Activated T-cell treated with anti-CD3 and anti-CD28 coated beads, Interleukin-2, amount 50 U/mL, for 4 hours (primary cell): ENCODE results near the gene IGFBP7. TPM values are rescaled to one million over a fixed set of nuclear protein-coding genes. Genes with fewer than 3 reads are reported as not detected.

Source experiments
- ATAC-seq, 2 donors: fragments of 200-7000 bp; cut with Tn5 transposase; one replicate each; pipeline ENCODE4 v1.10.0; 2021
- DNase-seq: peaks from one replicate; pipeline ENCODE4 v3.0.0-alpha.2; 2020
- H3K27me3 Mint-ChIP-seq: one replicate; pipeline ENCODE4 v1.8.0; 2021; ENCODE audit warnings: low read depth, mixed read lengths
- H3K36me3 Mint-ChIP-seq: one replicate; pipeline ENCODE4 v1.8.0; 2022; ENCODE audit warnings: mixed read lengths; ENCODE audit not compliant: insufficient read depth
- H3K4me1 Mint-ChIP-seq: one replicate; pipeline ENCODE4 v1.8.0; 2021; ENCODE audit warnings: low read depth, mixed read lengths
- H3K4me3 Mint-ChIP-seq: one replicate; pipeline ENCODE4 v1.8.0; 2021; ENCODE audit warnings: mild to moderate bottlenecking, moderate library complexity, mixed read lengths
- H3K9me3 Mint-ChIP-seq: one replicate; pipeline ENCODE4 v1.8.0; 2021; ENCODE audit warnings: mixed read lengths
- total RNA-seq, 3 donors: library from RNA; stranded (reverse); gene quantifications; one replicate each; pipeline ENCODE4 v1.2.1, GENCODE V29; 2021

IGFBP7 gene
- total RNA-seq, 3 donors from 2014 or later = 0.56 to 0.73 (median 0.63) TPM

DNA sequence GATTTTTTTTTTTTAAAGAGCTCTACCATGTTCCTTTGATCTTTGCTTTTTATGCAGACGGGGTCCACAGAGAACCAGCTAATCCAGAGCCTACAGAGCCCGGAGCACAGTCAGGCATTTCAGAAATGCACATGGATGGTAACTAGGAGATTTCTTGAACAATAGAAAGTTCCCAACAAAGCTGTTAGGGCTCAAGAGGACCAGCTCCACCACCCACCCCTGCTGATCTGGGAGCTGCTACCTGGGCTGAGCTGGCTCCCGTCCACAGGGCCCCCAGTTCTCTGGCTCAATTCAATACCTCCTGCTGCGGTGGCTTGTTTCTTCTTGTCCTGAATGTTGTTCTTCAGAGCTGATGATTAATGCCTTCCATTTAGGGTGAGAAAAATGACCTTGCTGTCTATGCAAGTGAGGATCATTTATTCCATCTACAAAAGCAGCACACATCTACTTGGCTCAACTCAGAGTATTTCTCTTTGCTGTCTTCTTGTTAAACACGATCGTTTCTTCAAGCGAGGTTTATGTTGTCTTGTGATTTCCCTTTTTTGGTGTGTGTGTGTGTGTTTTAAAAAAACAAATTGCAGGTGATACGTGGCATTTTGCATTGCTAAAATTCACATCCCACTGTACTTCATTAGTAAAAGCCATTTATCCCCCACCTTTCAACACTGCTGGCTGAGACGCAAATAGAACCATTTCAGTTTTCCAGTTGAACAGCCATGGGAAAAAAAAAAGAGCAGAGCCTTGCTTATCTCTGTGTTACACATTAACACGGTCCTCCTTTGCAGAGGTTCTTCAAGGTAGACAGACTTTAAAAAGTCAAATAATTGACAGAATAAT, 31.3 kb downstream of the IGFBP7 start:
- DNase-seq (no peak), ATAC-seq (no peak)
- no peaks in the 10 kb centered on the region for H3K4me1 Mint-ChIP-seq
- no peaks in the 10 kb centered on the region for H3K9me3 Mint-ChIP-seq
- no peaks in the 10 kb centered on the region for H3K36me3 Mint-ChIP-seq
- H3K4me3 Mint-ChIP-seq = no peak overlapping the region
- peaks cover 26% of the 10 kb centered on the region for H3K27me3 Mint-ChIP-seq

GRCh38 chr4:57077550-57078343, 32.4 kb downstream of the IGFBP7 start:
- H3K27me3 Mint-ChIP-seq = peaks cover 28% of the 10 kb centered on the region
- H3K4me3 Mint-ChIP-seq = no peak overlapping the region
- DNase-seq = no peak
- no peaks in the 10 kb centered on the region for H3K4me1 Mint-ChIP-seq
- no peaks in the 10 kb centered on the region for H3K36me3 Mint-ChIP-seq
- H3K9me3 Mint-ChIP-seq = no peaks in the 10 kb centered on the region
- ATAC-seq = no peak

DNA sequence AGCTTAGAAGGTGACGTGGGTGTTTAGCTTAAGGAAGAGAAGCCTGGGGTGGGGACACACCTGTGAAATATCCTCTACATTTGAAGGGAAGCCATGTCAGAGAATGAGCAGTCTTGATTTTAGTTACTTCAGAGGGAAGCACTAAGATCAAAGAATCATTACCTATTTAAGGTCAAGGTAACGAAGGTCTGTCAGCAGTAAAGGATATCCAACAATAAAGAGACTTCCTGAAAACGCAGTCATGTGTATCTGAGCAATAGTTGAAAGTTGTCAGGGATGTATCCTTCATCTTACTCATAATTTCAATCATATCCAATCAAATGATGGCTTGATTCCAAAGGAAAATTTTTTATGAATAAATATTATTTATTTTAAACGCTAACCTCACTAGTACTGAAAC, 33.5 kb downstream of the IGFBP7 start:
- Mint-ChIP-seq H3K27me3 (peaks cover 28% of the 10 kb centered on the region), H3K36me3 (no peaks in the 10 kb centered on the region)

GRCh38 chr4:57075367-57075766, 34.8 kb downstream of the IGFBP7 start:
- ATAC-seq (no peak), DNase-seq (no peak)
- Mint-ChIP-seq H3K36me3 (no peaks in the 10 kb centered on the region), H3K4me3 (no peak overlapping the region), H3K27me3 (peaks cover 24% of the 10 kb centered on the region), H3K4me1 (no peaks in the 10 kb centered on the region), H3K9me3 (no peaks in the 10 kb centered on the region)

More for the DNA sequence above, 33.5 kb downstream of the IGFBP7 start:
- no peak for DNase-seq
- ATAC-seq = no peak
- no peak overlapping the region for H3K4me3 Mint-ChIP-seq
- H3K4me1 Mint-ChIP-seq = no peaks in the 10 kb centered on the region
- H3K9me3 Mint-ChIP-seq = no peaks in the 10 kb centered on the region

DNA sequence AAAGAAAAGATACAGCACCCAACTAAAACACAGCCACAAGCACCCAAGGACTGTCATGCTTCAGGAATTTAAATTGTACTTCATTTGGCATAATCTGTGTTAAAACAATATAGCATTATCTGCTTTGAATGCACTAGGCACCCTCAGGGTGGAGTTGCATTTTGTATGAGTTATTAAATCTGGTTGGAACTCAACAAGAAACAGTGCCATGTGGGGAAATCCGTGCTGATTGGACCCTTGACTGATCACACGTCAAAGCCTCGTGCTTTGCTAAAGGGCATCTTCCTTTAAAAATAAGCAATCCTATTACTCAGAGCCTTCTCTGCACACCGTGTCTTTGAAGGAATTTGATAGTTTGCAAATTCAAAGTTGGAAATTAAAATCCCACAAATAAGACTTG, 35.4 kb downstream of the IGFBP7 start:
- H3K36me3 Mint-ChIP-seq = no peaks in the 10 kb centered on the region
- ATAC-seq (no peak), DNase-seq (no peak)
- H3K4me1 Mint-ChIP-seq = no peaks in the 10 kb centered on the region
- H3K4me3 Mint-ChIP-seq = no peak overlapping the region
- peaks cover 24% of the 10 kb centered on the region for H3K27me3 Mint-ChIP-seq
- no peaks in the 10 kb centered on the region for H3K9me3 Mint-ChIP-seq

GRCh38 chr4:57073559-57073958, 36.6 kb downstream of the IGFBP7 start:
- Mint-ChIP-seq H3K27me3 (peaks cover 23% of the 10 kb centered on the region), H3K9me3 (no peaks in the 10 kb centered on the region), H3K4me1 (no peaks in the 10 kb centered on the region), H3K4me3 (no peak overlapping the region), H3K36me3 (no peaks in the 10 kb centered on the region)
- ATAC-seq (no peak), DNase-seq (no peak)

DNA sequence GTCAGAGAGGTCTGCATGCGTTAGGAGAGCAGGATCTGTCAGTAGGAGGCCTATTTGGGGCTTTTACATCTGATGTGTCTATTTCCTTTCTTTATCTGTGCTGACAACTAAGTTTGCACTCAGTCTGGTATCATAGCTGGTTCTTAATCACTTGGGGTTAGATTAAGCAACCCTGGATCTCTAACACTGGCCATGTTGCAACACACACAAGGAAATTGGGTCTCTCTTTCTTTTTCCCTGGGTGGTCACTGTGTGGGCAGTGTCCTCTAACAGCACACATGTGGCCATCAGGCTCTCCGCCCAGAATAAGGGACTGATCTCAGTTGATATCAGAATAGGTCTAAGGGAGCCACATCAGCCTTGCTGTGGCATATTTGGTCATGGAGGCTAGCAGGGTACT, 38.9 kb downstream of the IGFBP7 start:
- ATAC-seq (no peak), DNase-seq (no peak)
- Mint-ChIP-seq H3K27me3 (peaks cover 12% of the 10 kb centered on the region), H3K9me3 (no peaks in the 10 kb centered on the region), H3K36me3 (no peaks in the 10 kb centered on the region), H3K4me1 (no peaks in the 10 kb centered on the region), H3K4me3 (no peak overlapping the region)

DNA sequence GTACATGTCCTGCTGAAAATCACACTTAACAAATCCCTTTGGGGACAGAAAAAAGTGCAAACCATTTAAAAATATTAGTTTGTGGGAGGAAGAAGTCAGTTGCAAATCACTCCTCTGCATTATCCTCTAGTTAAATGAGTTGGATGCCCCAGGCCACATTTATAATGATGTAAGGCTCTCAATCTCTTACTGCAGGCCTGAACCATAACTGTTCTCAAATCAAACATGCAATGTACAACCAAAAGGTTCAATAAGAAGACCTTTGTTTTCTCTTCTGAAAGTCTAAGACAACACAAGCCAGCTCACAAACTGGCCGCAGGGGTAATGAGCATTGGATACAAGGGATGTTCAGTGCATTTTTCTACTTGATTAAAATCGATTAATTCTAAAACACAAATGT, 39.7 kb downstream of the IGFBP7 start:
- no peaks in the 10 kb centered on the region for H3K9me3 Mint-ChIP-seq
- H3K4me1 Mint-ChIP-seq = no peaks in the 10 kb centered on the region
- ATAC-seq = no peak
- H3K27me3 Mint-ChIP-seq = peaks cover 11% of the 10 kb centered on the region
- no peak overlapping the region for H3K4me3 Mint-ChIP-seq
- H3K36me3 Mint-ChIP-seq = no peaks in the 10 kb centered on the region
- no peak for DNase-seq

DNA sequence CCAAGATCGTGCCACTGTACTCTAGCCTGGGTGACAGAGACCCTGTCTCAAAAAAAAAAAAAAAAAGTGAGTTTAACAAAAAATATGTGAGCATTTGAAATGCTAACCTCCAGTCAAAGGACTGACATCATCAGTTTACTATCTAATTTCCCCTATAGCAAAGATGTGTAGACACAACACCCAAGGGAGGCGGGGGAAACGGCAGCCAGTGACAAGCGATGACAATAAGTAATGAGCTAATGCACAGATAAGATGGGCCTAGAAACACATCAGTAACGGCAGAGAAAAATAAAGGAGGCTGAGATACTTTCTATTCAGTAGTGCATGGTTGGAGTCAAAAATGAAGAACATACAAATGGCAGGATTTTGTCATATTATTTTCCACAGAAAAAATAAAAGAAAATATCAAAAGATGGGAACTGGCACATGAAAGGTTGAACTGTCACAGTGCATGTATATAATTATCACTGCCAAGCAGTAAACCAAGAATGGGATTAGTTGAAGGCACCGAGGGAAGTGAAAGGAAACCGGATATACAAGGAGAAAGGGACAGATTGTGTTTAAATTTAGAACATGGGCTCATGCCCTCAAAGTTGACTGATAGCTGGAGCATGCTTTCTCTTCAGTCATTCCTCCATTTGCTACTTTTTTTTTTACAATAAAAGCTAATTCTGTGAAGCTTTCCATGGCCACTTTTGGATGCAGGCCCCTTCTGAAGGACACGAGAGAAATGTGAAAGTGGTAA, 41.8 kb downstream of the IGFBP7 start:
- no peaks in the 10 kb centered on the region for H3K36me3 Mint-ChIP-seq
- ATAC-seq = no peak
- no peak overlapping the region for H3K4me3 Mint-ChIP-seq
- no peak for DNase-seq
- peaks cover 2% of the 10 kb centered on the region for H3K27me3 Mint-ChIP-seq
- no peaks in the 10 kb centered on the region for H3K4me1 Mint-ChIP-seq
- no peaks in the 10 kb centered on the region for H3K9me3 Mint-ChIP-seq

GRCh38 chr4:57065730-57066482, 44.3 kb downstream of the IGFBP7 start:
- no peaks in the 10 kb centered on the region for H3K9me3 Mint-ChIP-seq
- no peaks in the 10 kb centered on the region for H3K4me1 Mint-ChIP-seq
- ATAC-seq = no peak
- DNase-seq = no peak
- H3K27me3 Mint-ChIP-seq = peaks cover 5% of the 10 kb centered on the region
- no peaks in the 10 kb centered on the region for H3K36me3 Mint-ChIP-seq
- H3K4me3 Mint-ChIP-seq = no peak overlapping the region

DNA sequence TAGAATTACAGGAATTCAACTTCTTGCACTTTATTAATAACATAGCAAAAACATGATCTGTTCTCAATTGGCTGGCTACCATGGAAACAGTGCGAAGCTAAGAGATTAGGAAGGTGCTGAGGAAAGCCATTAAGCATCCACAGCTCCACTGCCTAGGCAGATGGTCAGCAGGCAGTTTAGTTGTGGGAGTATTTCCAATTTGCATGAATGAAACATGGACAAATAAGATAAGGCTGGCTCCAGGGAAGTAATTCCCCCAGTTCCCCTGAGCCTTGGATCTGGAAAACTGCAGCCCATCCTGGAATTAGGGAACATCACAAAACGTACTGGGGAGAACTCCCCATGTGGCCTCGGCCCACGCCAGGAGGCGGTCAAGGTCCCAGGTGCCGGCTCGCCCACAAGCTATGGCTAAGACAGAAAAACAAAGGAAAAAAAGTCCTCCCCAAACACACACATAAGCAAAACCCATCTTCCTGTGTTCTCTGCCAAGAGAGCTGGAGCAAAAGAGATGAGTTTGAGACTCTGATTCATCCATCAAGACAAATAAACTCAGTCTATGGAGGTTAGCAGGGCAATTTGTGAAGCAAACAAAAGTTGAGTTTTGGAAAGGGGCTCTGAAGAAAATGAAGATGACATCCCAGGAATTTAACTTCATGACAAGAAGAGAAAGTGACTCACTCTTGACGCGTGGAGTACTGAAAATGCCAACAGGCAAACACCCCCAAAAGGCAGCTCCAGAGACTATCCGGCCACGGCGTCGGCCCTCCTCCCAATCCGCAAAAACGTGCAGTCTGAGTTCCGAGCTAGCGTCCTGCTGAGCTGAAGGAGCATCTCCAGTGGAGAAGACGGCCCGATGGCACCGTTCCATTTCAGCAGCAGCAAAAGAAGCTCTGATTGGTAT, 45.1 kb downstream of the IGFBP7 start:
- no peak for ATAC-seq
- no peaks in the 10 kb centered on the region for H3K9me3 Mint-ChIP-seq
- H3K36me3 Mint-ChIP-seq = no peaks in the 10 kb centered on the region
- no peaks in the 10 kb centered on the region for H3K4me1 Mint-ChIP-seq
- peaks cover 5% of the 10 kb centered on the region for H3K27me3 Mint-ChIP-seq
- no peak overlapping the region for H3K4me3 Mint-ChIP-seq
- no peak for DNase-seq

DNA sequence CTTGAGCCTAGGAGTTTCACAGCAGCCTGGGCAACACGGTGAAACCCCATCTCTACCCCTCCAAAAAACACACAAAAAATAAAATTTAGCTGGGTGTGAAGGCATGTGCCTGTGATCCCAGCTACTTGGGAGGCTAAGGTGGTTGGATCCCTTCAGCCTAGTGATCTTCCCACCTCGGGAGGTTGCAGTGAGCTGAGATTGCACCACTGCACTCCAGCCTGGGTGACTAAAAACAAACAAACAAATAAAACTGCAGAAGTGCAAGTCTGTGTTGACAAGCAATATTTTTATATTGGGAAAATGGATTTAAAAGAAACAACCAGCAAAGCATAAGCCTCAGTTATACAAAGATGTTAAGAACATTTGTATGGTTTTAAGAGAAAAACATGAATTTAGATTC, 46.1 kb downstream of the IGFBP7 start:
- Mint-ChIP-seq H3K36me3 (no peaks in the 10 kb centered on the region), H3K4me3 (no peak overlapping the region), H3K9me3 (no peaks in the 10 kb centered on the region), H3K4me1 (no peaks in the 10 kb centered on the region), H3K27me3 (peaks cover 5% of the 10 kb centered on the region)
- ATAC-seq (no peak), DNase-seq (no peak)

DNA sequence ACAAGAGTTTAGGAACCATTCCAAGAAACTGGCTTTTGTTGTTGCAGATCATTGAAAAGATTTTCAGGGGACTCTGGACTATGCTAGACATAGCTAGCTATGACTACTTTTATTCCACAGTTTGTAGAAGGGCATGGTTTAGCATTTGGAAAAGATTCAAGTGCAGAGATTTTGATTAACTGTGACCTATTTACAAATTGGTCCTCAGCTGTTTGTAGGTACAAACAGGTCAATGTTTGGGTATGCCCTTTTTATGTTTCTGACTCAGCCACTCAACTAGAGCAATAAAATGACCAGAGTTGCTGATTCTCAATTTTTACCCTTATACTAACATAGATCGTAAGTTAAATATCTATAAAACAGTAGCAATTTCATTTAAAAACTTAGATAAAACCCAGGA, 46.7 kb downstream of the IGFBP7 start:
- no peaks in the 10 kb centered on the region for H3K9me3 Mint-ChIP-seq
- H3K27me3 Mint-ChIP-seq = peaks cover 5% of the 10 kb centered on the region
- DNase-seq (no peak), ATAC-seq (no peak)
- no peak overlapping the region for H3K4me3 Mint-ChIP-seq
- no peaks in the 10 kb centered on the region for H3K36me3 Mint-ChIP-seq
- H3K4me1 Mint-ChIP-seq = no peaks in the 10 kb centered on the region
